Hepatocyte (in vitro differentiated cells): ENCODE results near the gene BGN.

Experiments used
- CTCF ChIP-seq: fragments of 200-600 bp; sonication (generic); IDR thresholded peaks from 2 replicates; pipeline ENCODE4 v1.5.1; 2016; ENCODE audit warnings: antibody characterized with exemption, mild to moderate bottlenecking; ENCODE audit not compliant: poor library complexity
- EZH2 ChIP-seq: fragments of 200-600 bp; sonication (generic); IDR thresholded peaks from 2 replicates; pipeline ENCODE4 v1.6.1; 2016; ENCODE audit warnings: antibody characterized with exemption, mild to moderate bottlenecking, borderline replicate concordance

GRCh38 chrX:153515435-153515834 lies 20.7 kb downstream of the BGN start:
- no peak for TF ChIP-seq CTCF
- TF ChIP-seq EZH2: no peak
